Lung (tissue), 12 donors: ENCODE results near the gene TCF20. TPM values are rescaled to one million over a fixed set of nuclear protein-coding genes. Genes with fewer than 3 reads are reported as not detected.

Experiments
- ATAC-seq: fragments of 200-7000 bp; cut with Tn5 transposase; one replicate; pipeline ENCODE4 v1.9.1; 2020; ENCODE audit warnings: moderate number of reproducible peaks; ENCODE audit not compliant: insufficient read depth, low FRiP score
- DNase-seq, 3 donors: peaks; one replicate each; pipeline ENCODE4 v3.0.0-alpha.2; 2013 to 2017
- H3K27ac ChIP-seq, 2 donors: one replicate each; pipeline ENCODE4 v1.5.1; 2013; ENCODE audit warnings: mild to moderate bottlenecking in 2 of 2, moderate library complexity in 2 of 2, control low read depth in 1 of 2, inconsistent platforms in 1 of 2, low read depth in 1 of 2, low read length in 1 of 2
- H3K27me3 ChIP-seq, 3 donors: one replicate each; pipeline ENCODE4 v1.5.1; 2013; ENCODE audit warnings: low read length in 2 of 3; ENCODE audit not compliant: control insufficient read depth in 3 of 3, insufficient read depth in 3 of 3
- H3K36me3 ChIP-seq, 4 donors: one replicate each; pipeline ENCODE4 v1.5.1; 2013; ENCODE audit warnings: low read length in 4 of 4, mild to moderate bottlenecking in 1 of 4, moderate library complexity in 1 of 4; ENCODE audit not compliant: control insufficient read depth in 4 of 4, insufficient read depth in 4 of 4
- H3K4me1 ChIP-seq, 5 donors: one replicate each; pipeline ENCODE4 v1.5.1; 2013; ENCODE audit warnings: low read length in 5 of 5, mild to moderate bottlenecking in 2 of 5, moderate library complexity in 1 of 5; ENCODE audit not compliant: control insufficient read depth in 5 of 5, insufficient read depth in 5 of 5
- H3K4me3 ChIP-seq: one replicate; pipeline ENCODE4 v1.5.1; 2013; ENCODE audit warnings: mild to moderate bottlenecking, control low read depth, moderate library complexity
- H3K9ac ChIP-seq, 2 donors: one replicate each; pipeline ENCODE4 v1.5.1; 2013; ENCODE audit warnings: low read length in 2 of 2, control low read depth in 1 of 2; ENCODE audit not compliant: insufficient read depth in 1 of 2
- H3K9me3 ChIP-seq, 4 donors: one replicate each; pipeline ENCODE4 v1.5.1; 2013; ENCODE audit warnings: low read length in 3 of 4, mild to moderate bottlenecking in 1 of 4, moderate library complexity in 1 of 4; ENCODE audit not compliant: control insufficient read depth in 4 of 4, insufficient read depth in 3 of 4
- WGBS, 2 donors: extraction: QIAGEN DNeasy Blood & Tissue Kit; methylation state at CpG; one replicate each; pipeline ENCODE4 v1.1.7; 2013; 5-methylcytosine and 5-hydroxymethylcytosine counted together
- polyA plus RNA-seq, 2 donors: library from polyadenylated mRNA; stranded (reverse); fragments of 200-250 nt; gene quantifications; one replicate each; pipeline ENCODE4 v1.2.1, GENCODE V29; 2013
- total RNA-seq, 2 donors: library from RNA; depleted of rRNA in 1 of 2; stranded (reverse); fragments of >200 nt in 1 of 2; gene quantifications; one replicate each; pipeline ENCODE4 v1.2.1, GENCODE V29; 2014 to 2021
- TF ChIP-seq, protein P1 (sequence below): IDR thresholded peaks from 2 replicates; pipeline ENCODE4 v1.5.1; 2012; ENCODE audit warnings: mild to moderate bottlenecking; ENCODE audit errors: control extremely low read depth, extremely low read depth
- donor health status: control.
- donor health status: control.
- donor health status: Bipolar disorder and iron deficiency.
- donor health status: healthy.
- donor health status: DM: yes; HTN: yes; CAD: no.

TCF20 gene
- total and polyA plus RNA-seq, 4 donors, result 9.7 to 41.5 (median 22.7) TPM

DNA sequence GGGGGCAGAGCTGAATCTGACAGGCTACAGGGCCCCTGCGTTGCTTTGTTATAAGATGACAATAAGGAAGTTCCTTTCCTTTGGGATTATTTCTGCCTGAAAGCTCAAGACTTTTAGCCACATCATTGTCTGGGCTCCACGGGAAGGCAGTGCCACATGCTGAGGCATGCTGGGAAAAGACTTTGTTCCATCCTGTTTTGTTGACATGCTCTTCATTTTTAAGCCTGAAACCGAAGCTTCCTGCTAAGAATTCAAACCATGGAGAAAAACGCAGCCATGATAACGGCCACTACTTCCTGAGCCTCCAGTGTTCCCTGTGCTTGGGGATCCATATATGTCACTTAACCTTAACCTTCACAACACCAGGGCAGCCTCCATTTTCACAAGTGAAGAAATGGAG is 5.5 kb upstream of the TCF20 start:
- WGBS, 2 donors, result 60 to 61% methylated on average over 5 of the region's 5 CpGs
- ATAC-seq, result no peak

GRCh38 chr22:42275176-42275575 is 4.7 kb upstream of the TCF20 start:
- Histone ChIP-seq H3K27me3 (no peaks in the 10 kb centered on the region), H3K27ac (no peak overlapping the region), H3K9me3 (no peaks in the 10 kb centered on the region), H3K4me3 (no peak overlapping the region), H3K4me1 (peaks cover 0 to 4% (median 0%) of the 10 kb centered on the region in 5 donors), H3K36me3 (no peaks in the 10 kb centered on the region), H3K9ac (no peak overlapping the region)
- 87 to 93% methylated on average over 13 of the region's 13 CpGs for WGBS, 2 donors
- DNase-seq (no peak), ATAC-seq (no peak)
- TF ChIP-seq, protein P1, sequence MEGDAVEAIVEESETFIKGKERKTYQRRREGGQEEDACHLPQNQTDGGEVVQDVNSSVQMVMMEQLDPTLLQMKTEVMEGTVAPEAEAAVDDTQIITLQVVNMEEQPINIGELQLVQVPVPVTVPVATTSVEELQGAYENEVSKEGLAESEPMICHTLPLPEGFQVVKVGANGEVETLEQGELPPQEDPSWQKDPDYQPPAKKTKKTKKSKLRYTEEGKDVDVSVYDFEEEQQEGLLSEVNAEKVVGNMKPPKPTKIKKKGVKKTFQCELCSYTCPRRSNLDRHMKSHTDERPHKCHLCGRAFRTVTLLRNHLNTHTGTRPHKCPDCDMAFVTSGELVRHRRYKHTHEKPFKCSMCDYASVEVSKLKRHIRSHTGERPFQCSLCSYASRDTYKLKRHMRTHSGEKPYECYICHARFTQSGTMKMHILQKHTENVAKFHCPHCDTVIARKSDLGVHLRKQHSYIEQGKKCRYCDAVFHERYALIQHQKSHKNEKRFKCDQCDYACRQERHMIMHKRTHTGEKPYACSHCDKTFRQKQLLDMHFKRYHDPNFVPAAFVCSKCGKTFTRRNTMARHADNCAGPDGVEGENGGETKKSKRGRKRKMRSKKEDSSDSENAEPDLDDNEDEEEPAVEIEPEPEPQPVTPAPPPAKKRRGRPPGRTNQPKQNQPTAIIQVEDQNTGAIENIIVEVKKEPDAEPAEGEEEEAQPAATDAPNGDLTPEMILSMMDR, result no peak

More for the DNA sequence above, 5.5 kb upstream of the TCF20 start:
- Histone ChIP-seq H3K9me3 (no peaks in the 10 kb centered on the region), H3K36me3 (no peaks in the 10 kb centered on the region), H3K9ac (no peak overlapping the region), H3K27me3 (no peaks in the 10 kb centered on the region), H3K27ac (no peak overlapping the region), H3K4me3 (no peak overlapping the region), H3K4me1 (peaks cover 0 to under 1% (median 0%) of the 10 kb centered on the region in 5 donors)
- DNase-seq, result no peak
- TF ChIP-seq, protein P1, result no peak

DNA sequence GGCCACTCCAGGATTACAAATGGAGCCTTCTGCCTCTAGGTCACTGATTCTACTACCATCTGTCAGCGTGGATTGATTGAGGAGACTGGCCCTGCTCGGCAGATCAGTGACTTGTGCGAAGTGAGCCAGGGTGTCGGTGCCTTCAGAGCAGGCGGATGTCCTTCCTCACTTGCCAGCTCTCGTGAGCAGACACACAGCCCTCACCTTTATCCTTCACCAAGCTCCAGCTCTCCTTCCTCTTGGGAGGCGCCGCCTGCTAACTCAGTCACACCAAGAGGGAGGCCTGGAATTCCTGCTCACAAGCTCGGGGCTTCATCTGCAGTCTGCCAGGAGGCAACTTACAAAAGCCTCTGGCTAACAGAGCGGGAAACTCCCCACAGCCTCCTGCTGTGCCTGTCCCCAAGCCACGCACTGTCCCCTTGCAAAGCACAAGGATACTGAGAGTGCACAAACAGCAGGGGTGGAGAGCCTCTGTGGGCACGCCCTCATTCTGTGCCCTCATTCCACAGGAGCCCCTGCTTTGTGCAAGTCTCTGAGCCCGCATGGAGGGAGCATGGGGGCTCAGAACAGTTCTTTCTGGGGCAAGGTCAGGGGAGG is 3.5 kb upstream of the TCF20 start:
- ATAC-seq (no peak), DNase-seq (no peak)
- no peaks in the 10 kb centered on the region for H3K36me3 ChIP-seq
- H3K9ac ChIP-seq, result no peak overlapping the region
- H3K27me3 ChIP-seq, result no peaks in the 10 kb centered on the region
- TF ChIP-seq, protein P1, result no peak
- H3K9me3 ChIP-seq, result no peaks in the 10 kb centered on the region
- H3K4me3 ChIP-seq, result no peak overlapping the region
- 88 to 92% methylated on average over 13 of the region's 13 CpGs for WGBS, 2 donors
- H3K4me1 ChIP-seq, result peaks cover 0 to 4% (median 1%) of the 10 kb centered on the region in 5 donors
- H3K27ac ChIP-seq, result no peak overlapping the region
